ENCODE data around the gene SMIM35.

The SMIM35 gene

GRCh38 chr11:118051611-118052461, 34.9 kb downstream of the SMIM35 start:
- Histone ChIP-seq H3K9me3 (ENCODE audit: insufficient read depth, low read depth, low read length) (no peaks in the 10 kb centered on the region), H3K27ac (ENCODE audit: low read length) (no peak overlapping the region), H3K4me3 (ENCODE audit: low read length) (no peak overlapping the region), H3K4me1 (ENCODE audit: insufficient read depth, low read length) (no peaks in the 10 kb centered on the region), H3K9ac (ENCODE audit: low read depth, low read length) (no peak overlapping the region), H3K36me3 (ENCODE audit: insufficient read depth, low read depth, low read length) (no peaks in the 10 kb centered on the region), H3K27me3 (ENCODE audit: insufficient read depth, low read length) (no peaks in the 10 kb centered on the region; the same call in 1 of the 2 replicates)

- no peak overlapping the region for H3K4me3 ChIP-seq (ENCODE audit: low read length)
- H3K9me3 ChIP-seq (ENCODE audit: insufficient read depth, low read depth, low read length), result no peaks in the 10 kb centered on the region
- no peaks in the 10 kb centered on the region for H3K4me1 ChIP-seq (ENCODE audit: insufficient read depth, low read length)
- no peaks in the 10 kb centered on the region for H3K36me3 ChIP-seq (ENCODE audit: insufficient read depth, low read depth, low read length)
- H3K9ac ChIP-seq (ENCODE audit: low read depth, low read length), result no peak overlapping the region
- H3K27ac ChIP-seq (ENCODE audit: low read length), result no peak overlapping the region
- H3K27me3 ChIP-seq (ENCODE audit: insufficient read depth, low read length), result no peaks in the 10 kb centered on the region
Measured at GRCh38 chr11:118051136-118051610, 35.6 kb downstream of the SMIM35 start.

GRCh38 chr11:118050208-118050891, 36.4 kb downstream of the SMIM35 start:
- Histone ChIP-seq H3K4me1 (ENCODE audit: insufficient read depth, low read length) (no peaks in the 10 kb centered on the region), H3K9ac (ENCODE audit: low read depth, low read length) (no peak overlapping the region), H3K36me3 (ENCODE audit: insufficient read depth, low read depth, low read length) (no peaks in the 10 kb centered on the region), H3K9me3 (ENCODE audit: insufficient read depth, low read depth, low read length) (no peaks in the 10 kb centered on the region), H3K4me3 (ENCODE audit: low read length) (no peak overlapping the region), H3K27me3 (ENCODE audit: insufficient read depth, low read length) (no peaks in the 10 kb centered on the region), H3K27ac (ENCODE audit: low read length) (no peak overlapping the region)

GRCh38 chr11:118049771-118050170, 37.0 kb downstream of the SMIM35 start:
- H3K36me3 ChIP-seq (ENCODE audit: insufficient read depth, low read depth, low read length), result no peaks in the 10 kb centered on the region
- H3K4me3 ChIP-seq (ENCODE audit: low read length), result no peak overlapping the region
- no peaks in the 10 kb centered on the region for H3K27me3 ChIP-seq (ENCODE audit: insufficient read depth, low read length)
- H3K9ac ChIP-seq (ENCODE audit: low read depth, low read length), result no peak overlapping the region
- H3K9me3 ChIP-seq (ENCODE audit: insufficient read depth, low read depth, low read length), result no peaks in the 10 kb centered on the region
- H3K27ac ChIP-seq (ENCODE audit: low read length), result no peak overlapping the region
- no peaks in the 10 kb centered on the region for H3K4me1 ChIP-seq (ENCODE audit: insufficient read depth, low read length)

GRCh38 chr11:118048472-118049370, 38.0 kb downstream of the SMIM35 start:
- Histone ChIP-seq H3K4me3 (ENCODE audit: low read length) (no peak overlapping the region), H3K27me3 (ENCODE audit: insufficient read depth, low read length) (no peaks in the 10 kb centered on the region), H3K4me1 (ENCODE audit: insufficient read depth, low read length) (no peaks in the 10 kb centered on the region), H3K9ac (ENCODE audit: low read depth, low read length) (no peak overlapping the region), H3K36me3 (ENCODE audit: insufficient read depth, low read depth, low read length) (no peaks in the 10 kb centered on the region), H3K27ac (ENCODE audit: low read length) (no peak overlapping the region), H3K9me3 (ENCODE audit: insufficient read depth, low read depth, low read length) (no peaks in the 10 kb centered on the region)

GRCh38 chr11:118047749-118048148, 39.0 kb downstream of the SMIM35 start:
- Histone ChIP-seq H3K27ac (ENCODE audit: low read length) (no peak overlapping the region), H3K9me3 (ENCODE audit: insufficient read depth, low read depth, low read length) (no peaks in the 10 kb centered on the region), H3K36me3 (ENCODE audit: insufficient read depth, low read depth, low read length) (no peaks in the 10 kb centered on the region), H3K27me3 (ENCODE audit: insufficient read depth, low read length) (no peaks in the 10 kb centered on the region), H3K4me3 (ENCODE audit: low read length) (no peak overlapping the region), H3K9ac (ENCODE audit: low read depth, low read length) (no peak overlapping the region), H3K4me1 (ENCODE audit: insufficient read depth, low read length) (no peaks in the 10 kb centered on the region)

GRCh38 chr11:118046964-118047700, 39.6 kb downstream of the SMIM35 start:
- H3K9ac ChIP-seq (ENCODE audit: low read depth, low read length), result no peak overlapping the region
- H3K4me1 ChIP-seq (ENCODE audit: insufficient read depth, low read length), result no peaks in the 10 kb centered on the region
- no peak overlapping the region for H3K27ac ChIP-seq (ENCODE audit: low read length)
- H3K27me3 ChIP-seq (ENCODE audit: insufficient read depth, low read length), result no peaks in the 10 kb centered on the region
- no peak overlapping the region for H3K4me3 ChIP-seq (ENCODE audit: low read length)
- H3K36me3 ChIP-seq (ENCODE audit: insufficient read depth, low read depth, low read length), result no peaks in the 10 kb centered on the region
- no peaks in the 10 kb centered on the region for H3K9me3 ChIP-seq (ENCODE audit: insufficient read depth, low read depth, low read length)

- Histone ChIP-seq H3K4me1 (ENCODE audit: insufficient read depth, low read length) (no peaks in the 10 kb centered on the region), H3K36me3 (ENCODE audit: insufficient read depth, low read depth, low read length) (no peaks in the 10 kb centered on the region), H3K9ac (ENCODE audit: low read depth, low read length) (no peak overlapping the region), H3K27ac (ENCODE audit: low read length) (no peak overlapping the region), H3K9me3 (ENCODE audit: insufficient read depth, low read depth, low read length) (no peaks in the 10 kb centered on the region), H3K27me3 (ENCODE audit: insufficient read depth, low read length) (no peaks in the 10 kb centered on the region), H3K4me3 (ENCODE audit: low read length) (no peak overlapping the region)
Measured at GRCh38 chr11:118046051-118046963, 40.5 kb downstream of the SMIM35 start.

GRCh38 chr11:118045191-118045590, 41.6 kb downstream of the SMIM35 start:
- no peak overlapping the region for H3K4me3 ChIP-seq (ENCODE audit: low read length)
- no peaks in the 10 kb centered on the region for H3K9me3 ChIP-seq (ENCODE audit: insufficient read depth, low read depth, low read length)
- no peak overlapping the region for H3K9ac ChIP-seq (ENCODE audit: low read depth, low read length)
- H3K27ac ChIP-seq (ENCODE audit: low read length), result no peak overlapping the region
- H3K4me1 ChIP-seq (ENCODE audit: insufficient read depth, low read length), result no peaks in the 10 kb centered on the region
- no peaks in the 10 kb centered on the region for H3K36me3 ChIP-seq (ENCODE audit: insufficient read depth, low read depth, low read length)
- H3K27me3 ChIP-seq (ENCODE audit: insufficient read depth, low read length), result no peaks in the 10 kb centered on the region

GRCh38 chr11:118042796-118043195, 44.0 kb downstream of the SMIM35 start:
- no peak overlapping the region for H3K4me3 ChIP-seq (ENCODE audit: low read length)
- no peaks in the 10 kb centered on the region for H3K36me3 ChIP-seq (ENCODE audit: insufficient read depth, low read depth, low read length)
- H3K27ac ChIP-seq (ENCODE audit: low read length), result no peak overlapping the region
- no peaks in the 10 kb centered on the region for H3K9me3 ChIP-seq (ENCODE audit: insufficient read depth, low read depth, low read length)
- H3K27me3 ChIP-seq (ENCODE audit: insufficient read depth, low read length), result no peaks in the 10 kb centered on the region
- no peaks in the 10 kb centered on the region for H3K4me1 ChIP-seq (ENCODE audit: insufficient read depth, low read length)
- no peak overlapping the region for H3K9ac ChIP-seq (ENCODE audit: low read depth, low read length)
